HG02798 (cell line): ENCODE measurements around the gene EEF2KMT.
A peak's percentile ranks its signal among the peaks of the same experiment; 100 is the strongest.
"Not testable (repeated sequence)": the region's sequence is repeated elsewhere in the genome, so short reads cannot be mapped to it uniquely, and the experiment has no call there.

ENCODE experiments used
- ATAC-seq: cut with Tn5 transposase; IDR thresholded peaks from one replicate; pipeline ENCODE4 v1.9.1; 2021; ENCODE audit warnings: mild to moderate bottlenecking; ENCODE audit not compliant: unreplicated experiment, poor library complexity

EEF2KMT gene

GRCh38 chr16:5045499-5046115 lies 52.0 kb downstream of the EEF2KMT start:
- ATAC-seq = no peak

GRCh38 chr16:5044581-5044980 lies 53.0 kb downstream of the EEF2KMT start:
- ATAC-seq = not testable (repeated sequence)

- no peak for ATAC-seq
These were observed 53.5 kb downstream of the EEF2KMT start for GRCh38 chr16:5044011-5044540.

- no peak for ATAC-seq
These were observed 54.9 kb downstream of the EEF2KMT start for GRCh38 chr16:5042574-5043171.

- peak; percentile 73 for ATAC-seq
These were observed 55.9 kb downstream of the EEF2KMT start for GRCh38 chr16:5041600-5042133.

GRCh38 chr16:5040451-5040850 lies 57.1 kb downstream of the EEF2KMT start:
- ATAC-seq = no peak

- ATAC-seq = no peak
These were observed 61.1 kb downstream of the EEF2KMT start for GRCh38 chr16:5036228-5037156.

GRCh38 chr16:5035909-5036227 lies 61.7 kb downstream of the EEF2KMT start:
- ATAC-seq = no peak
